OCI-LY7 (cell line): ENCODE results near the gene TRIM71. TPM values are rescaled to one million over a fixed set of nuclear protein-coding genes. Genes with fewer than 3 reads are reported as not detected.

Experiments used
- BruUV-seq: library from RNA; stranded (reverse); fragments of 400-500 nt; replicated peaks from 2 replicates; lab custom pipeline; 2021; lab: Mats Ljungman, UMichigan
- CTCF ChIA-PET: fragments of 300-600 bp; sonication (Branson Sonifier 250); formaldehyde crosslinking; loops from one replicate; lab custom pipeline; 2022; ENCODE audit warnings: antibody characterized with exemption; ENCODE audit not compliant: unreplicated experiment; lab: Charles Lee
- POLR2A ChIA-PET: fragments of 300-600 bp; sonication (Branson Sonifier 250); formaldehyde crosslinking; loops from one replicate; lab custom pipeline; 2022; ENCODE audit warnings: antibody characterized with exemption; lab: Charles Lee
- DNase-seq: peaks from one replicate; pipeline ENCODE4 v3.0.0-alpha.2; 2015; ENCODE audit warnings: low spot score
- H2AFZ ChIP-seq: fragments of 200-600 bp; sonication (generic), shearing (Covaris generic); 2 replicates; pipeline ENCODE4 v1.6.1; 2014; ENCODE audit warnings: mild to moderate bottlenecking, antibody characterized with exemption, low read length, moderate library complexity
- H3K27ac ChIP-seq: fragments of 200-600 bp; sonication (generic); 2 replicates; pipeline ENCODE4 v1.5.1; 2014; ENCODE audit warnings: mixed run types, low read depth, mild to moderate bottlenecking, moderate library complexity, low read length, inconsistent platforms; ENCODE audit not compliant: poor library complexity, severe bottlenecking
- H3K36me3 ChIP-seq: fragments of 200-600 bp; sonication (generic); 2 replicates; pipeline ENCODE4 v1.6.1; 2014; ENCODE audit warnings: mild to moderate bottlenecking, antibody characterized with exemption, low read length, moderate library complexity, mixed read lengths; ENCODE audit not compliant: insufficient read depth
- H3K4me1 ChIP-seq: fragments of 200-600 bp; sonication (generic); 2 replicates; pipeline ENCODE4 v1.5.1; 2014; ENCODE audit warnings: mild to moderate bottlenecking, low read length; ENCODE audit not compliant: insufficient read depth, poor library complexity, severe bottlenecking
- H3K4me2 ChIP-seq: fragments of 200-600 bp; sonication (generic); 2 replicates; pipeline ENCODE4 v1.6.1; 2014; ENCODE audit warnings: mild to moderate bottlenecking, low read length
- H3K4me3 ChIP-seq: fragments of 200-600 bp; sonication (generic); 2 replicates; pipeline ENCODE4 v1.5.1; 2014; ENCODE audit warnings: mild to moderate bottlenecking, low read depth, low read length; ENCODE audit not compliant: poor library complexity, severe bottlenecking
- H3K79me2 ChIP-seq: fragments of 200-600 bp; sonication (generic); 2 replicates; pipeline ENCODE4 v1.6.1; 2016; ENCODE audit warnings: low read depth, mild to moderate bottlenecking, low read length, moderate library complexity, mixed read lengths; ENCODE audit not compliant: insufficient read depth
- H3K9me2 ChIP-seq: fragments of 200-600 bp; sonication (generic); 2 replicates; pipeline ENCODE4 v1.6.1; 2016; ENCODE audit warnings: mild to moderate bottlenecking, low read length, mixed read lengths; ENCODE audit not compliant: insufficient read depth
- H3K9me3 ChIP-seq: fragments of 200-600 bp; sonication (generic); 2 replicates; pipeline ENCODE4 v1.6.1; 2014; ENCODE audit warnings: mild to moderate bottlenecking, mixed run types, low read length, mixed read lengths
- H4K20me1 ChIP-seq: fragments of 200-600 bp; sonication (generic); 2 replicates; pipeline ENCODE4 v1.6.1; 2014; ENCODE audit warnings: mild to moderate bottlenecking, antibody characterized with exemption, low read length, moderate library complexity, mixed read lengths; ENCODE audit not compliant: insufficient read depth
- EZH2phosphoT487 ChIP-seq: fragments of 200-600 bp; sonication (generic); IDR thresholded peaks from 2 replicates; pipeline ENCODE4 v1.6.1; 2018; ENCODE audit warnings: low read depth, borderline replicate concordance, mild to moderate bottlenecking, mixed run types, antibody characterized with exemption, low read length, moderate library complexity, mixed read lengths
- intact Hi-C: fragments of 100-400 bp; cut with micrococcal nuclease; formaldehyde crosslinking; loops from one replicate; pipeline ENCODE4 v1.10.0; 2022; ENCODE audit not compliant: unreplicated experiment
- total RNA-seq, 2 experiments: library from RNA; depleted of rRNA in 1 of 2; stranded (reverse); fragments of >200 nt in 1 of 2; shearing (Covaris generic) in 1 of 2; gene quantifications; 2 replicates each; pipeline ENCODE4 v1.2.3, GENCODE V29; 2014 to 2022
- TF ChIP-seq, protein P1 (sequence below): fragments of 200-600 bp; sonication (generic); conservative IDR thresholded peaks from 2 replicates; pipeline ENCODE4 v1.5.1; 2014; ENCODE audit warnings: mild to moderate bottlenecking, antibody characterized with exemption, low read length, moderate library complexity, mixed read lengths

TRIM71 gene
- total RNA-seq, 2 experiments from 2014 or later: not detected

- H3K4me2 ChIP-seq: no peak overlapping the region
- H3K9me2 ChIP-seq: no peaks in the 10 kb centered on the region
- intact Hi-C loops: no loop called here
- DNase-seq: no peak
- H4K20me1 ChIP-seq: no peaks in the 10 kb centered on the region
- no peaks in the 10 kb centered on the region for H3K79me2 ChIP-seq
- CTCF ChIA-PET: no interaction called here
- no peaks in the 10 kb centered on the region for H3K9me3 ChIP-seq
- H3K4me1 ChIP-seq: no peaks in the 10 kb centered on the region
- no peak for TF ChIP-seq EZH2phosphoT487
- TF ChIP-seq, protein P1, sequence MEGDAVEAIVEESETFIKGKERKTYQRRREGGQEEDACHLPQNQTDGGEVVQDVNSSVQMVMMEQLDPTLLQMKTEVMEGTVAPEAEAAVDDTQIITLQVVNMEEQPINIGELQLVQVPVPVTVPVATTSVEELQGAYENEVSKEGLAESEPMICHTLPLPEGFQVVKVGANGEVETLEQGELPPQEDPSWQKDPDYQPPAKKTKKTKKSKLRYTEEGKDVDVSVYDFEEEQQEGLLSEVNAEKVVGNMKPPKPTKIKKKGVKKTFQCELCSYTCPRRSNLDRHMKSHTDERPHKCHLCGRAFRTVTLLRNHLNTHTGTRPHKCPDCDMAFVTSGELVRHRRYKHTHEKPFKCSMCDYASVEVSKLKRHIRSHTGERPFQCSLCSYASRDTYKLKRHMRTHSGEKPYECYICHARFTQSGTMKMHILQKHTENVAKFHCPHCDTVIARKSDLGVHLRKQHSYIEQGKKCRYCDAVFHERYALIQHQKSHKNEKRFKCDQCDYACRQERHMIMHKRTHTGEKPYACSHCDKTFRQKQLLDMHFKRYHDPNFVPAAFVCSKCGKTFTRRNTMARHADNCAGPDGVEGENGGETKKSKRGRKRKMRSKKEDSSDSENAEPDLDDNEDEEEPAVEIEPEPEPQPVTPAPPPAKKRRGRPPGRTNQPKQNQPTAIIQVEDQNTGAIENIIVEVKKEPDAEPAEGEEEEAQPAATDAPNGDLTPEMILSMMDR: no peak
- H3K4me3 ChIP-seq: no peak overlapping the region
- H3K36me3 ChIP-seq: no peaks in the 10 kb centered on the region
- no TSS peak for BruUV-seq
- no peak overlapping the region for H3K27ac ChIP-seq
- POLR2A ChIA-PET: interaction anchor here (0.6 kb wide), 1 partner anchor 264 kb away, joined by 7 read pairs; no protein-coding TSS in a partner anchor
- H2AFZ ChIP-seq: no peak overlapping the region
These were observed 52.7 kb downstream of the TRIM71 start for GRCh38 chr3:32870373-32871095.

GRCh38 chr3:32871273-32871672 is 53.5 kb downstream of the TRIM71 start:
- no peaks in the 10 kb centered on the region for H3K9me3 ChIP-seq

More at GRCh38 chr3:32871273-32871672, 53.5 kb downstream of the TRIM71 start:
- Histone ChIP-seq H3K9me2 (no peaks in the 10 kb centered on the region), H3K27ac (no peak overlapping the region), H3K4me1 (no peaks in the 10 kb centered on the region), H3K36me3 (no peaks in the 10 kb centered on the region), H4K20me1 (no peaks in the 10 kb centered on the region), H3K4me3 (no peak overlapping the region), H3K4me2 (no peak overlapping the region), H3K79me2 (no peaks in the 10 kb centered on the region), H2AFZ (no peak overlapping the region)
- DNase-seq: no peak
- TF ChIP-seq, protein P1: no peak
- no peak for TF ChIP-seq EZH2phosphoT487
- CTCF ChIA-PET: no interaction called here
- POLR2A ChIA-PET: no interaction called here
- BruUV-seq: no TSS peak
- intact Hi-C loops: no loop called here
